ENCODE results near the gene RAB13.
A peak's percentile ranks its signal among the peaks of the same experiment; 100 is the strongest.

Gene RAB13

DNA sequence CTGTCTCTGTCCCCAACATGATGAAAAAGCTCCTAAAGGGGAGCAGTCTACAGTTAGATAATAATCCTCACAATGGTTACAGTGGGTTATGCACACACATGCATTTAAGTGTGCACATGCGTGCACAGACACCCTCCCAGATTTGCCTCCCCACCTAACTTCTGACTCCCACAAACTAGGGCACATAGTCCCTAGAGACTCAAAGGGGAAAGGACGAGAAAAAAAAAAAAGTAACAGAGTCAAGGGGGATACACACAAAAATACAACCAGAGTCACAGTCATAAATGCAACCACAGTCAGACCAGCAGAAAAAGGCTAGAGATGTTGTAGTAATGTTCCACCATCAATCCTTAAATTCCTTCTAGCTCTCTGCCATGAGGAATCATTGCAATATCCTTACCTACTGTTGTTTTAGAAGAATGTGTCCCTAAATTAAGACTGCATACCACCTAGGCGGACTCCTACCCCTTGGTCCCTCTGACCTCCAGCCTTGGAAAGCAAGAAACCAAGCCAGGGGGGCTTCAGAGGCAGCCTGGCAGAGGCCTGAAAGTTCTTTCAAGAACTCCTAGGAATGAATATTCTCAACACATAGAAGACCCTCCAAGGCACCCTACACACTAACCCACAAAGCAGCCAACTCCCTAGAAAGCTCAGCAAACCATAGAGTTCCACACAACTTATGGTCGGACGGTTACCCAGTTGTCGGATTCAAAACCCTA is 29.0 kb downstream of the RAB13 start:
- no peaks in the 10 kb centered on the region for H3K27me3 Mint-ChIP-seq (ENCODE audit: low read depth)
- no peak for DNase-seq (ENCODE audit: low spot score)
- H3K36me3 Mint-ChIP-seq (ENCODE audit: low read depth): peaks cover 31% of the 10 kb centered on the region
- peak overlapping the region; percentile 99 for H3K4me3 Mint-ChIP-seq
- peaks cover 40% of the 10 kb centered on the region for H3K4me1 Mint-ChIP-seq (ENCODE audit: low read depth)
- H3K9me3 Mint-ChIP-seq: no peaks in the 10 kb centered on the region
- peak overlapping the region; percentile 95 for H3K27ac Mint-ChIP-seq

- H3K27me3 Mint-ChIP-seq (ENCODE audit: low read depth): no peaks in the 10 kb centered on the region
- DNase-seq (ENCODE audit: low spot score): no peak
- H3K4me1 Mint-ChIP-seq (ENCODE audit: low read depth): peaks cover 37% of the 10 kb centered on the region
- no peak overlapping the region for H3K27ac Mint-ChIP-seq
- H3K36me3 Mint-ChIP-seq (ENCODE audit: low read depth): peaks cover 46% of the 10 kb centered on the region
- H3K9me3 Mint-ChIP-seq: no peaks in the 10 kb centered on the region
- H3K4me3 Mint-ChIP-seq: no peak overlapping the region
These were observed 31.3 kb downstream of the RAB13 start for GRCh38 chr1:153954826-153955225.

- Mint-ChIP-seq H3K4me3 (no peak overlapping the region), H3K9me3 (no peaks in the 10 kb centered on the region)
These were observed 32.2 kb downstream of the RAB13 start for GRCh38 chr1:153953859-153954365.

GRCh38 chr1:153951801-153952200 is 34.3 kb downstream of the RAB13 start:
- Mint-ChIP-seq H3K27me3 (ENCODE audit: low read depth) (no peaks in the 10 kb centered on the region), H3K4me1 (ENCODE audit: low read depth) (peaks cover 24% of the 10 kb centered on the region), H3K4me3 (no peak overlapping the region), H3K27ac (no peak overlapping the region), H3K9me3 (no peaks in the 10 kb centered on the region), H3K36me3 (ENCODE audit: low read depth) (peaks cover 60% of the 10 kb centered on the region)
- DNase-seq (ENCODE audit: low spot score): no peak

More at GRCh38 chr1:153953859-153954365, 32.2 kb downstream of the RAB13 start:
- peak overlapping the region; percentile 9 for H3K27ac Mint-ChIP-seq
- peaks cover 50% of the 10 kb centered on the region for H3K36me3 Mint-ChIP-seq (ENCODE audit: low read depth)
- no peaks in the 10 kb centered on the region for H3K27me3 Mint-ChIP-seq (ENCODE audit: low read depth)
- H3K4me1 Mint-ChIP-seq (ENCODE audit: low read depth): peaks cover 32% of the 10 kb centered on the region
- DNase-seq (ENCODE audit: low spot score): no peak

DNA sequence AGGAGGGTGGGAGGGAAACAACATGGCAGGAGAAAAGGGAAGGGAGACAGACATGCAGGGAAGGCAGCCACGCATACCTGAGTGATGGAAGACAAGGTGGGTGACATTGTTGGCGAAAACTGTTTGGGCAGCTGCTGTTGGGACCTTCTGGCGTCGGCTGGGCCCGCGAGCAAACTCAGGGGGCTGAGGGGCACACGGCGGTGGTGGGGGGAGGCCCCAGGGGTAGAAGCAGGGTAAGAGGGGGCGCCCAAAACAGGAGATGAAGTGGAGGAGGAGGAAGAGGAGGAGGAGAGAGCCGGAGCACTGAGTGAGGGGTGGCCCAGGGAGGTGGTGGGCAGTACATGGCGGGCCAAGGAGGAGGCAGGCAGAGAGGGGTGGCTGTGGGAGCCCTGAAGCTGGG is 35.0 kb downstream of the RAB13 start:
- Mint-ChIP-seq H3K9me3 (no peaks in the 10 kb centered on the region), H3K27ac (peak overlapping the region; percentile 1), H3K4me1 (ENCODE audit: low read depth) (peaks cover 18% of the 10 kb centered on the region), H3K36me3 (ENCODE audit: low read depth) (peaks cover 59% of the 10 kb centered on the region), H3K27me3 (ENCODE audit: low read depth) (no peaks in the 10 kb centered on the region), H3K4me3 (no peak overlapping the region)
- DNase-seq (ENCODE audit: low spot score): no peak

- Mint-ChIP-seq H3K9me3 (no peaks in the 10 kb centered on the region), H3K36me3 (ENCODE audit: low read depth) (peaks cover 67% of the 10 kb centered on the region), H3K4me3 (peak within 1 kb of the TSS; percentile 94), H3K27me3 (ENCODE audit: low read depth) (no peaks in the 10 kb centered on the region), H3K4me1 (ENCODE audit: low read depth) (peaks cover 14% of the 10 kb centered on the region), H3K27ac (peak within 1 kb of the TSS; percentile 97)
- DNase-seq (ENCODE audit: low spot score): peak; percentile 79
These were observed 39.4 kb downstream of the RAB13 start, which contains the start of gene DENND4B for GRCh38 chr1:153946622-153947241. TSS of gene DENND4B (minus strand) at chr1:153946718. CDS start at chr1:153944374, 2,344 bp downstream.

DNA sequence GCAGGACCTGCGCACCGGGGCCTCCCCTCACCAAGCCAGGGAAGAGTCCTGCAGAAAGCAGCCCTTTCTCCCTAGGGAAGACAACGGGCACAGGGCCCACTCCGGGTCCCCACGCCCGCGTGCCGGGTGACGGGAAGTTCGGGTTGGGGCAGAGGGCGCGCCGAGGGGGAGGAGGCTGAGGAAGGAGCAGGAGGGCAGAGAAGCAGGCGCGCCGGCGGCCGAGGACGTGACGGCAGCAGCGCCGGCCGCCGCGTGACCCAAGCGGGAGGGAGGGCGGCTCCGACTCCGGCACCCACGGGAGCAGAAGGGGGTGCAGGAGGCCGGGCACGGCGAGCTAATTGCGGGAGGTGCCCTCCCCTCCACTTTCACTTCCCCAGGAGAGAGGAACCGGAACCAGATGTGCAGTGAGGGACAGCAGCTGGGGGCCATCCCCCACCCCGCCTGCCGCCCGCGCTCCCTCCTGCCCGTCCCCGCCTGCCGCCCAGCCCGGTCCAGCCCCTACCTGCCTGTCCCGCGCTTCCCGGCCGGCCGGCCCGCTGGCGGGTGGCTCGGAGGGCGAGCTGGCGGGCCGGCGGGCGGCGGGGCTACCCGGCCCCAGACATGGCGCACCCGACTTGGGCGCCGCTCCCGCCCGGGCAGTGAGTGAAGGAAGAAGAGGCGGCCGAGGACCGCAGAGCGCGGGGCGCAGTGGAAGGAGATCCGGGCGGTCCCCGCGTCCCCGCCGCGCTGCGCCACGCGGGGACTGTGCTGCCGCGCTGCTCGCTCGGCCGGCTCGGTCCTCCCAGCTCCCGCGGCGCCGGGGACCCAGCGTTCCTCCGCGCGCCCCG is 40.1 kb downstream of the RAB13 start:
- Mint-ChIP-seq H3K9me3 (no peaks in the 10 kb centered on the region), H3K4me3 (peak overlapping the region; percentile 94), H3K27me3 (ENCODE audit: low read depth) (no peaks in the 10 kb centered on the region), H3K27ac (peak overlapping the region; percentile 97), H3K36me3 (ENCODE audit: low read depth) (peaks cover 65% of the 10 kb centered on the region), H3K4me1 (ENCODE audit: low read depth) (peaks cover 13% of the 10 kb centered on the region)
- DNase-seq (ENCODE audit: low spot score): peak; percentile 74

- Mint-ChIP-seq H3K27me3 (ENCODE audit: low read depth) (no peaks in the 10 kb centered on the region), H3K9me3 (no peaks in the 10 kb centered on the region), H3K27ac (peak overlapping the region; percentile 97), H3K36me3 (ENCODE audit: low read depth) (peaks cover 62% of the 10 kb centered on the region), H3K4me3 (peak overlapping the region; percentile 94), H3K4me1 (ENCODE audit: low read depth) (peaks cover 11% of the 10 kb centered on the region)
- peak; percentile 73 for DNase-seq (ENCODE audit: low spot score)
These were observed 40.9 kb downstream of the RAB13 start for GRCh38 chr1:153945131-153945794.

GRCh38 chr1:153944827-153945117 is 41.4 kb downstream of the RAB13 start:
- peaks cover 11% of the 10 kb centered on the region for H3K4me1 Mint-ChIP-seq (ENCODE audit: low read depth)
- H3K4me3 Mint-ChIP-seq: peak overlapping the region; percentile 94
- peak overlapping the region; percentile 97 for H3K27ac Mint-ChIP-seq
- no peaks in the 10 kb centered on the region for H3K27me3 Mint-ChIP-seq (ENCODE audit: low read depth)
- DNase-seq (ENCODE audit: low spot score): no peak
- peaks cover 62% of the 10 kb centered on the region for H3K36me3 Mint-ChIP-seq (ENCODE audit: low read depth)
- H3K9me3 Mint-ChIP-seq: no peaks in the 10 kb centered on the region

- H3K4me1 Mint-ChIP-seq (ENCODE audit: low read depth): peaks cover 11% of the 10 kb centered on the region
- H3K36me3 Mint-ChIP-seq (ENCODE audit: low read depth): peaks cover 67% of the 10 kb centered on the region
These were observed 41.9 kb downstream of the RAB13 start for GRCh38 chr1:153944005-153944826.

DNA sequence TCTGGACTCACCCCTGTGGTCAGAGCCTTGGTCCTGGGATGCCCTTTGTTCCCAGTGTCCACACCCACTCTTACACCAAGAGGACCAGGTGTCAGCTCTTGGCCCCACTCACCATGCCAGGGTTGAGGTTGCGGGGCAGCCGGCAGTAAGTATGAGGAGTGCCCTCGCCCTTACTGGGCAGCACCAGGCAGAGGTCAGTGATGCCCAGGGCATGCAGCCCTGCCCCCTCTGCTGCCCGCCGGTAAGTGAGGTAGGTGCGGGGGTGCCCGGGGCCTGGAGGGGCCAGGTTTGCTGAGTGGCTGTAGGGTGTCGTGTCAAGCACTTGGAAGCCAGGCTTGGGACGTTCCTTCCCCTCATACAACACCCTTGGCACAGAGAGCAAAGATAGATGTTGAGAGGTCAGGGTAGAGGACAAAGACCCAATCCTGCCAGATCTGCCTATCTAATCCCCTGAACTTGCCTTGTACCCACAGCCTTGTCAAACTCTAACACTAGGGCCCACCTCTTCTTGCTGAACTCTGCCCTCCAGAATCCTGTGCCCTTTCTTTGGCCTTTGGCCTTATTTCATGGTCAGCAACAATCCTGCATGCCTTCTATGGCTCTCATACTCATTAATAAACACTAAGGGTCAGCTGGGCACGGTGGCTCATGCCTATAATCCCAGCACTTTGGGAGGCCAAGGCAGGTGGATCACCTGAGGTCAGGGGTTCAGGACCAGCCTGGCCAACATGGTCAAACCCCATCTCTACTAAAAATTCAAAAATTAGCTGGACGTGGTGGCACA is 43.2 kb downstream of the RAB13 start:
- no peak overlapping the region for H3K4me3 Mint-ChIP-seq
- no peaks in the 10 kb centered on the region for H3K27me3 Mint-ChIP-seq (ENCODE audit: low read depth)
- no peak for DNase-seq (ENCODE audit: low spot score)
- no peak overlapping the region for H3K27ac Mint-ChIP-seq
- peaks cover 62% of the 10 kb centered on the region for H3K36me3 Mint-ChIP-seq (ENCODE audit: low read depth)
- no peaks in the 10 kb centered on the region for H3K9me3 Mint-ChIP-seq
- H3K4me1 Mint-ChIP-seq (ENCODE audit: low read depth): peaks cover 11% of the 10 kb centered on the region

More at GRCh38 chr1:153944005-153944826, 41.9 kb downstream of the RAB13 start:
- H3K4me3 Mint-ChIP-seq: peak overlapping the region; percentile 94
- no peaks in the 10 kb centered on the region for H3K27me3 Mint-ChIP-seq (ENCODE audit: low read depth)
- H3K9me3 Mint-ChIP-seq: no peaks in the 10 kb centered on the region
- DNase-seq (ENCODE audit: low spot score): no peak
- peak overlapping the region; percentile 97 for H3K27ac Mint-ChIP-seq

Measured in T-helper 2 cell treated with Interferon-gamma antibody and Interleukin-4, amounts not matched to agents 5 μg/mL and 100 μg/mL, for 36 hours (primary cell).